ENCODE data around the gene OR8A1.
"Not testable (repeated sequence)": the region's sequence is repeated elsewhere in the genome, so short reads cannot be mapped to it uniquely, and the experiment has no call there.

OR8A1 gene

GRCh38 chr11:124597626-124598025, 27.8 kb downstream of the OR8A1 start:
- DNase-seq: no peak

DNA sequence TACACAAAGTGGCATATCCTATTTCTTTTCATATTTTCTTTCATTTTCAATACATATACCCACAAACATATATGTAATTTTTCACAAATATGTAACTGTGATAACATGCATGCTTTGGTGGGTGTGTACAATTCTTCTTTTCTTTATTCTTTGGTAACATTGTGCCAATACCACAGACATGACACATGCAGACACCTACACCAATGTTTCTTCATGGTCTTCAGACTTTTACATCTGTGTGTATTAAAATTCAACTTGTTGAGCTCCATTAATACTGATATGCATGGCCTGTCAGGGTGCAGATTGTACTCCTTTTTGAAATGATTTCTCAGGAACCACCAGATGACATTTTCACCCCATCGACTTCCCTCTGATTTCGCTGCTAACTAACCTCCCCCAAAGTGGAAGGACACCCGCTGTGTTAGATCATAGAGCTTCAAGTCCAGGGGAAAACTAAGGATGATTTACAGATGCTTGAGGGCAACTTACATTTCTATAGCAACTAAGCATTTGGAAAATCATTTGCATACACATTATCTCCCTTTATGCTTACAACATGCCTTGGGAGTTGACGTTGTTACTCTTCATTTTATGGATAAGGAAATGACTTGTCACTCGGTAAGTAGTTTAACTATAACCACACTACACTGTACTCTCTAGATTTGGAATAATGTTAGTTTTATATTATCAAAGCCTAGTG, 31.0 kb downstream of the OR8A1 start:
- DNase-seq: no peak

- no peak for DNase-seq
Measured at GRCh38 chr11:124602193-124602592, 32.4 kb downstream of the OR8A1 start.

- DNase-seq: not testable (repeated sequence)
Measured at GRCh38 chr11:124602723-124603122, 32.9 kb downstream of the OR8A1 start.

- no peak for DNase-seq
Measured at GRCh38 chr11:124605719-124606118, 35.9 kb downstream of the OR8A1 start.

- DNase-seq: no peak
Measured at GRCh38 chr11:124608147-124608546, 38.4 kb downstream of the OR8A1 start.

DNA sequence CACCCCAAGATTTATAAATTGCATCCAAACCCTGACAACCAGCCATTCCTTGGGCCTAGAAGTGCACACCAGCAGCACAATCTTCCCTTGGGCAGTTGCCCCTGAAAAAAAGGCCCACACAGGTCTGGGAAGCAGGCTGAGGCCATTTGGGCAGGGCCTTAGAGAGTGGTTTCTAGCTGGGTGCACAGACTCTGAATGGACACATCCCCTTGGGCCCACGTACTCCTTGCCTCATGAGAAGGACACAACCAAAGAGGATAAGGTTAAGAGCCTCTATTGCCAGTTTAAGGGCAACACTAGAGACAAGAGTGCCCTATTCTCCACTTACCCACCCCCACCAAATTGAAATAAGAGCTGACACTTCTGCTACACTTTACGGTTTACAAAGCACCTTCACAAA, 40.5 kb downstream of the OR8A1 start:
- no peak for DNase-seq

DNA sequence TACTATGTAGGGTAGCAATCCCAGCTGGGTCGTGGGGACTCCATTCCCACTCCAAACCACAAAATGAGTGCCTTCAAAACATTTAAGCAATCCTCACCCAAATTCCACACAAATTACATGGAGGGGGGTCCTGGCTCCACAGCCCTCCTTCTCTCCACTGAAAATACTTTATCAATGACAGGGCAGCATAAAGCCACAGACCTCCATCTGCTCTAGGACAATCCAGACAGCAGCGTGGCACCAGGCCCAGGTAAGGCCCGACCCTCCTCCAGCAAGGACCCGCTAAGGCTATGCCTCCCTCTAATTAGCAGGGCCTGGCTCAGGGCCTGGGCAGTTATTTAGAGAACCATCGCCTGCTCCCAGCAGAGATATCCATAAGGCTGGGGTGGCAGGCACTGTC, 41.3 kb downstream of the OR8A1 start, which contains the start of gene PANX3:
PANX3 (plus strand) TSS at position 365 of the 400 bp plus-strand sequence. CDS start 129 bp downstream, outside the sequence.
- DNase-seq: no peak

GRCh38 chr11:124612045-124612444, 42.2 kb downstream of the OR8A1 start:
- peak; percentile 40 for DNase-seq

DNA sequence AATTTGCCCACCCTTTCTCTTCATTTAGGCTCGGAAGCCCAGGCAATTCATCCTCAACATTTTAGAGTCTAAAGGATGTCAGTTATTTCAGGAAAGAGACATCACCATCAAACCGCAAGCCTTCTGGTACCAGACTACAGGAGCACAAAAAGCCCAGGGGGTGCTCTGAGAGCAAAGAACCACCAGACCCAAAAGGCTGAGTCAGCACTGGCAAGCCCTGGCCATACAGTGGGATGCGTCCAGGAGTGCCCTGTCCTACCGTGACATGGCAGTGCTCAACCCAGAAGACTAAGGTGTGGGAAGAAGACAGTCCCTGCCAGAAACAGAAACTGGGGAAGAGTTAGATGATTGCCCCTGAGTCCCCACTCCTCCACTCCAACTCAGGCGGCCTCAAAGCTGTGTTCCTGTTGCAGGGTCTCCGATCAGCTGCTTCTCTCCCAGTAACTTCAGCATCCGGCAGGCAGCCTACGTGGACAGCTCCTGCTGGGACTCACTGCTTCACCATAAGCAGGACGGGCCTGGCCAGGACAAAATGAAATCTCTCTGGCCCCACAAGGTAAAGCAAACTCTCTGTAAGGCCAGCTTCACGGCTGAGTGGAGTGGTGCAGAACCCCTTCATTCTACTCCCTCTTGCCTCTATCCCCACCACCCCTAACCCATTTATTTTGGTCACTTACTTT, 42.9 kb downstream of the OR8A1 start:
- no peak for DNase-seq

DNA sequence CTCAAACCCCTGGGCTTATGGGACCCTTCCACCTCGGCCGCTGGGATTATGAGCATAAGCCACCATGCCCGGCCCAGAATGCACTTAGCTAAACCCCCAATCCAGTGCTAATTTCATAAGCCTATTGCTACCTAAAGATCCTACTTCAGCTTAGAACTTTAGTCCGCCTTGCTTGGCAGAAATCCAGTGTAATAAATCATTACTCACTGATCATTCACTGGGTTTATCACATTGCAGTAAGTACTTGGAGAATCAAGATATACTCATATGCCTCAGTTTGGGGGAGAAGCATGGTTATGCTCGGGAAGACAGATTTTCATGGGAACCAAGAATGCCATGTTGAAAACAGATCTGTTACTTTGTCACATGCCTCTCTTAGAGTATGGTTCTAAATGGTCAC, 49.1 kb downstream of the OR8A1 start:
- no peak for DNase-seq

Data from DMS79 treated with DMSO at 0.1 percent for 48 hours (cell line).